Breast epithelium (tissue), 3 donors: Measurements from ENCODE around the gene TINCR.

Experiments used
- CTCF ChIP-seq, 3 donors: fragments of 450-650 bp; IDR thresholded peaks; one replicate each; pipeline ENCODE4 v1.5.1; 2016 to 2017; ENCODE audit warnings: antibody characterized with exemption in 3 of 3, mild to moderate bottlenecking in 3 of 3, moderate library complexity in 3 of 3
- POLR2AphosphoS5 ChIP-seq, 3 donors: sonication (generic); formaldehyde crosslinking; IDR thresholded peaks; one replicate each; pipeline ENCODE4 v1.6.1; 2017; ENCODE audit warnings: antibody characterized with exemption in 3 of 3

DNA sequence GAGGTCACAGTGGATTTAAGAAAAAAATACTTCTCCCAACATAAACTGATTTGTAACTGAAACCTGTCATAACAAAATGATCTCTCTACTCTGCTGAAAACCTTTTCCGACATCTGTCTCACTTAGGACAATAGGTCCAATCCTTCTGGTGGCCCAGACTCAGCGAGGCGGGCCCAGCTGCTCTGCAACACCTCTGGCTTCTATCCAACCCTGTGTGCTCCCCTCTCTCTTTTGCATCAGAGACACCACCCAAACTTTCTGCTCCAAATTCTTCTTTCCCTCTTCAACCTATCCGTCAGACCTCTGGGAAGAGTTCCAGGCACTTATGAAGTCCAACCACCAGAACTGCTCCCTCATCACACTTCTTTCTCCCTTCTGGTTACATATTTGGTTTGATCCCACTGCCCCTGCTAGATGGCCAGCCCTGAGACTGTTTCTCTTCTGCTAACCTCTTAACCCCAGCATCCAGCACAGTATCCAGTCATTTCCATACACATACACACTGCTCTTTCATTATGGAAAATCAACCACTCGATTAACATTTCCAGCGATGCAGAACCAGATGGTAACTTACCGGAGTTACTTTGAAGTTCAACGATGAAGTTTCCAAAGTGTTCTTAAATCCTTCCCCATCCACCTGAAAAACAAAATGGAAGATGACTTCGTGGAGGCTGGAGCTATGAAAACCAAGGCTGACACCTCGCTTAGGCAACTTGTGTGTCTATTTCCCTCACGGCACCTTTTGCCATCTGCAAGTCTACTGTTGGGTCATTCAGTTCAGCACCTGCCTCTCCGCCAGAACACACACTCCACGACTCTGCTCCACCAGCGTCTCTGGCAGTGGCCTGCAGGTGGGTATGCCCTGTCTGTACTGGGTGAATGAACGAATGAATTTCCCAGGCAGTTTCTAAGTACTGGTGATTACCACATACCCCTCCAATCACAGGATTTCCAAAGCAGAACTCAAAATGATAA, 45.4 kb upstream of the TINCR start:
- TF ChIP-seq POLR2AphosphoS5 (IDR thresholded peaks at IDR 0.05), result no peak
- TF ChIP-seq CTCF (IDR thresholded peaks at IDR 0.05), result no peak
